ENCODE results near the gene TANGO2.

The TANGO2 gene

DNA sequence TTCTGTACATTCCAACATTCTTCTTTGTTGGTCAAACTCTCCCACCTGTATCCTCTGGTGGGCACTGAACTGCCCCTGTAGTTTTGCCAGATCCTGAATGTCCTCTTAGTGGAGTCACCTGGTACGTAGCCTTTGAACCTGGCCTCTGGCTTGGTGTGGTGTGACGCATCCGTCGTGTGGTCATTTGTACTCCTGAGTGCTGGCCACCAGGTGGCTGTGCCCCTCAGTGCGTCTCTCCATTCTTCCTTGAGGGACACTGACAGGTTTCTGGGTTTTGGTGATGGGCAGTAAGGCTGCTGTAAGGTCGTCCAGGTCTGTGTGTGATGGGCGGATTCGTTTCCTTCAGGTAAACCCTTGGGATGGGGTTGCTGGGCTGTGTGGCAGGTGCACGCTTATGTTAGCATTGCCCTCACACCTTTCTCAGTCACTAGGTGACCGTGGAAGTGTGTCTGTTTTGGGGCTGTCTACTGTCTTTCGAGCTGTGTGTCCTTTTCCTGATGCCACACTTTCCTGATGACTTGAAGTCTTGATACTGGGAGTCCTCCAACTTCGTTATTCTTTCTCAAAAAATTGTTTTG, 81.4 kb downstream of the TANGO2 start:
- DNase-seq: no peak
- Mint-ChIP-seq H3K27ac (peak overlapping the region; percentile 89), H3K36me3 (ENCODE audit: low read depth) (peaks cover 61% of the 10 kb centered on the region)

GRCh38 chr22:20105456-20106204, 84.7 kb downstream of the TANGO2 start:
- H3K4me3 Mint-ChIP-seq: no peak overlapping the region
- H3K4me1 Mint-ChIP-seq: no peaks in the 10 kb centered on the region
- H3K27me3 Mint-ChIP-seq (ENCODE audit: low read depth, poor library complexity): no peaks in the 10 kb centered on the region
- TF ChIP-seq CTCF (IDR thresholded peaks at IDR 0.05): no peak
- no peaks in the 10 kb centered on the region for H3K9me3 Mint-ChIP-seq
- no peak overlapping the region for H3K27ac Mint-ChIP-seq
- no peak for DNase-seq
- peaks cover 38% of the 10 kb centered on the region for H3K36me3 Mint-ChIP-seq (ENCODE audit: low read depth)

More for the DNA sequence above, 81.4 kb downstream of the TANGO2 start:
- H3K27me3 Mint-ChIP-seq (ENCODE audit: low read depth, poor library complexity): no peaks in the 10 kb centered on the region
- TF ChIP-seq CTCF (IDR thresholded peaks at IDR 0.05): no peak
- no peaks in the 10 kb centered on the region for H3K9me3 Mint-ChIP-seq
- H3K4me3 Mint-ChIP-seq: no peak overlapping the region
- no peaks in the 10 kb centered on the region for H3K4me1 Mint-ChIP-seq

GRCh38 chr22:20106205-20106848, 85.4 kb downstream of the TANGO2 start:
- no peak for DNase-seq
- no peak for TF ChIP-seq CTCF (IDR thresholded peaks at IDR 0.05)

GRCh38 chr22:20106849-20107237, 85.9 kb downstream of the TANGO2 start:
- Mint-ChIP-seq H3K4me1 (no peaks in the 10 kb centered on the region), H3K27ac (no peak overlapping the region), H3K27me3 (ENCODE audit: low read depth, poor library complexity) (no peaks in the 10 kb centered on the region), H3K9me3 (no peaks in the 10 kb centered on the region), H3K4me3 (no peak overlapping the region), H3K36me3 (ENCODE audit: low read depth) (peaks cover 29% of the 10 kb centered on the region)
- no peak for DNase-seq
- TF ChIP-seq CTCF (IDR thresholded peaks at IDR 0.05): no peak

More at GRCh38 chr22:20106205-20106848, 85.4 kb downstream of the TANGO2 start:
- Mint-ChIP-seq H3K27me3 (ENCODE audit: low read depth, poor library complexity) (no peaks in the 10 kb centered on the region), H3K4me3 (no peak overlapping the region), H3K9me3 (no peaks in the 10 kb centered on the region), H3K27ac (no peak overlapping the region), H3K4me1 (no peaks in the 10 kb centered on the region), H3K36me3 (ENCODE audit: low read depth) (peaks cover 31% of the 10 kb centered on the region)

GRCh38 chr22:20107471-20107901, 86.6 kb downstream of the TANGO2 start:
- H3K9me3 Mint-ChIP-seq: no peaks in the 10 kb centered on the region
- no peak for DNase-seq
- H3K4me1 Mint-ChIP-seq: no peaks in the 10 kb centered on the region
- no peak overlapping the region for H3K4me3 Mint-ChIP-seq
- H3K27me3 Mint-ChIP-seq (ENCODE audit: low read depth, poor library complexity): no peaks in the 10 kb centered on the region
- H3K27ac Mint-ChIP-seq: no peak overlapping the region
- peaks cover 22% of the 10 kb centered on the region for H3K36me3 Mint-ChIP-seq (ENCODE audit: low read depth)
- no peak for TF ChIP-seq CTCF (IDR thresholded peaks at IDR 0.05)
